Heart right ventricle (tissue), 16 donors: ENCODE measurements around the gene GUCY2C. TPM values are rescaled to one million over a fixed set of nuclear protein-coding genes. Genes with fewer than 3 reads are reported as not detected.

Source experiments
- ATAC-seq, 8 donors: fragments of 200-7000 bp; cut with Tn5 transposase; one replicate each; pipeline ENCODE4 v1.9.1; 2020; ENCODE audit warnings: mild to moderate bottlenecking in 8 of 8, moderate library complexity in 8 of 8, moderate number of reproducible peaks in 1 of 8
- DNase-seq, 2 donors: peaks; one replicate each; pipeline ENCODE4 v3.0.0-alpha.2; 2020
- H3K27ac ChIP-seq, 10 donors: fragments of 200-600 bp; sonication (generic) in 2 of 10; one replicate each; pipeline versions ENCODE4 v1.5.0 to v1.8.0; 2020 to 2022; ENCODE audit warnings: mild to moderate bottlenecking in 3 of 10
- H3K27me3 ChIP-seq, 7 donors: fragments of 200-600 bp; one replicate each; pipeline ENCODE4 v1.8.0; 2021 to 2022; ENCODE audit warnings: mild to moderate bottlenecking in 2 of 7
- H3K36me3 ChIP-seq, 9 donors: fragments of 200-600 bp; sonication (generic) in 1 of 9; one replicate each; pipeline versions ENCODE4 v1.5.0 to v1.8.0; 2020 to 2022; ENCODE audit warnings: mild to moderate bottlenecking in 2 of 9
- H3K4me1 ChIP-seq, 9 donors: fragments of 200-600 bp; sonication (generic) in 1 of 9; one replicate each; pipeline versions ENCODE4 v1.5.0 to v1.8.0; 2020 to 2022; ENCODE audit warnings: mild to moderate bottlenecking in 4 of 9
- H3K4me3 ChIP-seq, 10 donors: fragments of 200-600 bp; sonication (generic) in 2 of 10; one replicate each; pipeline versions ENCODE4 v1.5.0 to v1.8.0; 2020 to 2022; ENCODE audit warnings: mild to moderate bottlenecking in 7 of 10, moderate library complexity in 2 of 10
- H3K9me3 ChIP-seq, 11 donors: fragments of 200-600 bp in 10 of 11; sonication (generic) in 2 of 11; one replicate each; pipeline versions ENCODE4 v1.5.0 to v1.8.0; 2013 to 2022; ENCODE audit warnings: mild to moderate bottlenecking in 2 of 11, control low read depth in 1 of 11, moderate library complexity in 1 of 11
- CTCF ChIP-seq, 9 donors: fragments of 200-600 bp; sonication (generic) in 2 of 9; IDR thresholded peaks; one replicate each; pipeline versions ENCODE4 v1.5.0 to v1.8.0; 2021 to 2022; ENCODE audit warnings: antibody characterized with exemption in 9 of 9, mild to moderate bottlenecking in 5 of 9, moderate library complexity in 1 of 9
- WGBS, 2 donors: extraction: QIAGEN DNeasy Blood & Tissue Kit; methylation state at CpG; one replicate each; pipeline ENCODE4 v1.1.7; 2013; ENCODE audit warnings: inconsistent platforms in 1 of 2; 5-methylcytosine and 5-hydroxymethylcytosine counted together
- intact Hi-C, 10 donors: fragments of 100-400 bp; cut with DNase I; formaldehyde crosslinking; loops; one replicate each; pipeline versions ENCODE4 v1.11.1 to v1.14.2; 2022
- polyA plus RNA-seq, 2 donors: library from polyadenylated mRNA; stranded (reverse); fragments of 200-250 nt; gene quantifications; one replicate each; pipeline ENCODE4 v1.2.3, GENCODE V29; 2013
- total RNA-seq, 10 donors: library from RNA; stranded (reverse); fragmentation: NEBNext Ultra II Directional in 3 of 10; extraction: Animal tissue kit (Norgen Biotek cat#: 25700) in 3 of 10; gene quantifications; one replicate each; pipeline versions ENCODE4 v1.2.1 to v1.2.4, GENCODE V29; 2021 to 2023
- donor health status: Arrhythmogenic right ventricular cardiomyopathy.
- donor health status: ischemic (EF 13 %, LVEDD 7.1; RV severe dilation, severe dysfunction).
- donor health status: healthy with polysubstance abuse.
- donor health status: DM: no; HTN: yes; CAD: no.
- donor health status: DM: no; HTN: no; CAD: no.
- donor health status: ischemic (EF 25% LVEDD 6.9; RV normal size, moderate dysfunction).
- donor health status: ischemic (EF 25% LVEDD 5.7; RV mildly dilated, moderate dysfunction).
- donor health status: healthy.
- donor health status: DM: yes; HTN: yes; CAD: no.
- donor health status: Ischemic cardiomyopathy.
- donor health status: ischemic (EF 35%, LVEDD 5.7; RV mildly dilated, moderate dysfunction).
- donor health status: nonischemic (EF 11% LVEDD 7.7; RV severe dilation, severe dysfunction).
- donor health status: DM: yes; HTN: yes; CAD: no.
- donor health status: PGD.
- donor health status: ischemic (EF 29% LVEDD 5.4; RV normal size, mild dysfunction).
- donor health status: nonischemic (EF 23%, LVEDD 6.1; RV moderate dilation, normal function).

Gene GUCY2C
- total and polyA plus RNA-seq, 12 donors: 0.01 to 0.15 (median 0.06) TPM; not detected in 9

- Histone ChIP-seq H3K27ac (no peak overlapping the region), H3K4me1 (no peaks in the 10 kb centered on the region), H3K9me3 (no peaks in the 10 kb centered on the region), H3K36me3 (no peaks in the 10 kb centered on the region), H3K4me3 (no peak overlapping the region), H3K27me3 (peaks cover 0 to 2% (median 0%) of the 10 kb centered on the region in 7 donors)
- TF ChIP-seq CTCF (IDR thresholded peaks at IDR 0.05): no peak
- ATAC-seq: no peak
- intact Hi-C loops: loop anchor here in 5 of 10 donors (5.0 to 10.0 kb wide), 4 partner anchors 80 to 482 kb away; no protein-coding TSS in a partner anchor
- no peak for DNase-seq
- 75 to 77% methylated on average over 6 of the region's 6 CpGs for WGBS, 2 donors
Measured at GRCh38 chr12:14714437-14714836, 18.0 kb upstream of the GUCY2C start.

GRCh38 chr12:14710632-14711320, 14.4 kb upstream of the GUCY2C start:
- ATAC-seq (no peak), DNase-seq (no peak)
- Histone ChIP-seq H3K4me3 (no peak overlapping the region), H3K4me1 (no peaks in the 10 kb centered on the region), H3K27ac (no peak overlapping the region), H3K9me3 (no peaks in the 10 kb centered on the region), H3K36me3 (no peaks in the 10 kb centered on the region), H3K27me3 (peaks cover 0 to 4% (median 0%) of the 10 kb centered on the region in 7 donors)
- intact Hi-C loops: loop anchor here in 5 of 10 donors (5.0 to 10.0 kb wide), 4 partner anchors 76 to 478 kb away; no protein-coding TSS in a partner anchor
- no peak for TF ChIP-seq CTCF (IDR thresholded peaks at IDR 0.05)
- 51 to 55% methylated on average over 4 of the region's 4 CpGs for WGBS, 2 donors

- Histone ChIP-seq H3K27ac (no peak overlapping the region), H3K4me1 (no peaks in the 10 kb centered on the region), H3K4me3 (no peak overlapping the region), H3K27me3 (no peaks in the 10 kb centered on the region), H3K9me3 (no peaks in the 10 kb centered on the region), H3K36me3 (no peaks in the 10 kb centered on the region)
- no peak for TF ChIP-seq CTCF (IDR thresholded peaks at IDR 0.05)
- no peak for DNase-seq
- ATAC-seq: peak in 1 of 8 donors; percentile 62
- intact Hi-C loops: no loop called here
- 68 to 82% methylated on average over 6 of the region's 6 CpGs for WGBS, 2 donors
Measured at GRCh38 chr12:14701809-14702568, 5.6 kb upstream of the GUCY2C start.

GRCh38 chr12:14700935-14701334, 4.5 kb upstream of the GUCY2C start:
- WGBS, 2 donors: 86 to 92% methylated on average over 4 of the region's 4 CpGs
- no peak for TF ChIP-seq CTCF (IDR thresholded peaks at IDR 0.05)
- Histone ChIP-seq H3K4me3 (no peak overlapping the region), H3K27me3 (no peaks in the 10 kb centered on the region), H3K36me3 (no peaks in the 10 kb centered on the region), H3K4me1 (no peaks in the 10 kb centered on the region), H3K9me3 (no peaks in the 10 kb centered on the region), H3K27ac (no peak overlapping the region)
- DNase-seq (no peak), ATAC-seq (no peak)
- intact Hi-C loops: no loop called here
